Mesothelial cell of epicardium (in vitro differentiated cells): Measurements from ENCODE around the gene PCED1B. TPM values are rescaled to one million over a fixed set of nuclear protein-coding genes. Genes with fewer than 3 reads are reported as not detected.
"Not testable (repeated sequence)": the region's sequence is repeated elsewhere in the genome, so short reads cannot be mapped to it uniquely, and the experiment has no call there.

ENCODE experiments used
- DNase-seq, 2 experiments: peaks; one replicate each; pipeline ENCODE4 v3.0.0; 2021; ENCODE audit warnings: low spot score in 2 of 2; ENCODE audit not compliant: unreplicated experiment in 2 of 2
- H3K27ac Mint-ChIP-seq: 2 replicates; pipeline ENCODE4 v1.8.0; 2021; ENCODE audit warnings: mixed read lengths
- H3K27me3 Mint-ChIP-seq: 2 replicates; pipeline ENCODE4 v1.8.0; 2021; ENCODE audit warnings: low read depth, mixed read lengths
- H3K36me3 Mint-ChIP-seq: 2 replicates; pipeline ENCODE4 v1.8.0; 2021; ENCODE audit warnings: mixed read lengths
- H3K4me1 Mint-ChIP-seq: 2 replicates; pipeline ENCODE4 v1.8.0; 2021; ENCODE audit warnings: mixed read lengths
- H3K4me3 Mint-ChIP-seq: 2 replicates; pipeline ENCODE4 v1.8.0; 2021; ENCODE audit warnings: mild to moderate bottlenecking, moderate library complexity, mixed read lengths
- H3K9me3 Mint-ChIP-seq: 2 replicates; pipeline ENCODE4 v1.8.0; 2021; ENCODE audit warnings: mixed read lengths
- CTCF ChIP-seq: fragments of 200-600 bp; sonication (generic); IDR thresholded peaks from one replicate; pipeline ENCODE4 v1.5.0; 2021; ENCODE audit warnings: antibody characterized with exemption; ENCODE audit not compliant: unreplicated experiment
- total RNA-seq: library from RNA; stranded (reverse); gene quantifications from 3 replicates; pipeline ENCODE4 v1.2.1, GENCODE V29; 2021

The PCED1B gene
- total RNA-seq, 1 donor from 2014 or later, result 2.8 TPM

- Mint-ChIP-seq H3K4me1 (peaks cover 12% of the 10 kb centered on the region), H3K27me3 (no peaks in the 10 kb centered on the region), H3K36me3 (no peaks in the 10 kb centered on the region), H3K4me3 (no peak overlapping the region), H3K9me3 (peaks cover 5% of the 10 kb centered on the region), H3K27ac (no peak overlapping the region)
- DNase-seq, result no peak
- no peak for TF ChIP-seq CTCF
These were observed 193.8 kb downstream of the PCED1B start for GRCh38 chr12:47273191-47273626.

GRCh38 chr12:47274760-47275159, 195.3 kb downstream of the PCED1B start:
- Mint-ChIP-seq H3K27me3 (no peaks in the 10 kb centered on the region), H3K4me3 (no peak overlapping the region), H3K36me3 (no peaks in the 10 kb centered on the region), H3K4me1 (peaks cover 12% of the 10 kb centered on the region), H3K9me3 (no peaks in the 10 kb centered on the region), H3K27ac (no peak overlapping the region)
- TF ChIP-seq CTCF, result no peak
- no peak for DNase-seq

GRCh38 chr12:47276253-47276620, 196.8 kb downstream of the PCED1B start:
- Mint-ChIP-seq H3K27me3 (no peaks in the 10 kb centered on the region), H3K9me3 (no peaks in the 10 kb centered on the region), H3K27ac (no peak overlapping the region), H3K4me3 (no peak overlapping the region), H3K4me1 (peaks cover 12% of the 10 kb centered on the region), H3K36me3 (no peaks in the 10 kb centered on the region)
- no peak for TF ChIP-seq CTCF
- DNase-seq, result no peak

GRCh38 chr12:47276621-47277309, 197.3 kb downstream of the PCED1B start:
- H3K36me3 Mint-ChIP-seq, result no peaks in the 10 kb centered on the region
- DNase-seq, result no peak
- H3K27me3 Mint-ChIP-seq, result no peaks in the 10 kb centered on the region
- peaks cover 12% of the 10 kb centered on the region for H3K4me1 Mint-ChIP-seq
- no peaks in the 10 kb centered on the region for H3K9me3 Mint-ChIP-seq
- no peak overlapping the region for H3K4me3 Mint-ChIP-seq
- H3K27ac Mint-ChIP-seq, result no peak overlapping the region
- no peak for TF ChIP-seq CTCF

- DNase-seq, result no peak
- no peak for TF ChIP-seq CTCF
- no peak overlapping the region for H3K27ac Mint-ChIP-seq
- no peaks in the 10 kb centered on the region for H3K27me3 Mint-ChIP-seq
- H3K36me3 Mint-ChIP-seq, result no peaks in the 10 kb centered on the region
- H3K4me1 Mint-ChIP-seq, result peaks cover 6% of the 10 kb centered on the region
- H3K4me3 Mint-ChIP-seq, result no peak overlapping the region
- no peaks in the 10 kb centered on the region for H3K9me3 Mint-ChIP-seq
These were observed 198.6 kb downstream of the PCED1B start for GRCh38 chr12:47277972-47278448.

DNA sequence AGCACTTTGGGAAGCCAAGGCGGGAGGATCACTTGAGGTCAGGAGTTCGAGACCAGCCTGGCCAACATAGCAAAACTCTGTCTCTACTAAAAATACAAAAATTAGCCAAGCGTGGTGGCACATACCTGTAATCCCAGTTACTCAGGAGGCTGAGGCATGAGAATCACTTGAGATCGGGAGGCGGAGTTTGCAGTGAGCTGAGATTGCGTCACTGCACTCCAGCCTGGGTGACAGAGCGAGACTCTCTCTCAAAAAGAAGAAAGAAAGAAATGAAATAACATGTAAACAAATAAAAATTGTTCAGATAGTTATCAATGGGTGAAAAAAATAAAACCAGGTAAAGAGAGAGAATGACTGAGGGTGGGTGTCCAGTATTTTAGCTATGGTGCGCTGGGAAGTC, 200.3 kb downstream of the PCED1B start:
- not testable (repeated sequence) for H3K4me1 Mint-ChIP-seq, H3K27me3 Mint-ChIP-seq, H3K36me3 Mint-ChIP-seq, H3K9me3 Mint-ChIP-seq, DNase-seq, H3K27ac Mint-ChIP-seq, H3K4me3 Mint-ChIP-seq
